Keratinocyte (primary cell): ENCODE data around the gene DCP2. TPM values are rescaled to one million over a fixed set of nuclear protein-coding genes. Genes with fewer than 3 reads are reported as not detected.

ENCODE experiments used
- DNase-seq: peaks from one replicate; pipeline ENCODE4 v3.0.0-alpha.2; 2011; ENCODE audit warnings: low read depth, missing footprints, low spot score
- FAIRE-seq: peaks from 2 replicates; lab custom pipeline; 2011; peaks lifted over from hg19 to GRCh38; lab: Jason Lieb, UNC
- H2AFZ ChIP-seq: 2 replicates; pipeline ENCODE4 v1.6.0; 2012; ENCODE audit warnings: low read length, control low read depth, inconsistent platforms; ENCODE audit not compliant: control insufficient read depth
- H3K27ac ChIP-seq: 2 replicates; pipeline ENCODE4 v1.5.1; 2011; ENCODE audit warnings: low read length; ENCODE audit not compliant: control insufficient read depth, insufficient read depth
- H3K27me3 ChIP-seq: 3 replicates; pipeline ENCODE4 v1.6.0; 2011; ENCODE audit warnings: low read length; ENCODE audit not compliant: control insufficient read depth, insufficient read depth; ENCODE audit errors: extremely low read depth
- H3K36me3 ChIP-seq, 2 experiments: 2 replicates in 1 of 2; 3 replicates in 1 of 2; pipeline ENCODE4 v1.5.1; 2011; ENCODE audit warnings: low read length in 2 of 2, mild to moderate bottlenecking in 1 of 2; ENCODE audit not compliant: control insufficient read depth in 2 of 2, insufficient read depth in 2 of 2; ENCODE audit errors: extremely low read depth in 1 of 2
- H3K4me1 ChIP-seq: 3 replicates; pipeline ENCODE4 v1.5.1; 2011; ENCODE audit warnings: low read length; ENCODE audit not compliant: control insufficient read depth, insufficient read depth; ENCODE audit errors: extremely low read depth
- H3K4me2 ChIP-seq: 3 replicates; pipeline ENCODE4 v1.6.0; 2011; ENCODE audit warnings: low read depth, low read length; ENCODE audit not compliant: control insufficient read depth, insufficient read depth; ENCODE audit errors: extremely low read depth
- H3K4me3 ChIP-seq, 3 experiments: fragments of 200-600 bp in 1 of 3; sonication (generic) in 1 of 3; 2 replicates in 2 of 3; 3 replicates in 1 of 3; pipeline ENCODE4 v1.5.1; 2011 to 2016; ENCODE audit warnings: low read length in 3 of 3, mild to moderate bottlenecking in 3 of 3, control low read depth in 2 of 3, inconsistent platforms in 1 of 3, low read depth in 1 of 3, mixed read lengths in 1 of 3, mixed run types in 1 of 3, moderate library complexity in 1 of 3; ENCODE audit not compliant: control insufficient read depth in 2 of 3, insufficient read depth in 2 of 3; ENCODE audit errors: extremely low read depth in 1 of 3
- H3K79me2 ChIP-seq: 2 replicates; pipeline ENCODE4 v1.6.0; 2012; ENCODE audit warnings: low read length; ENCODE audit not compliant: control insufficient read depth, insufficient read depth
- H3K9ac ChIP-seq: 3 replicates; pipeline ENCODE4 v1.6.0; 2011; ENCODE audit warnings: low read length; ENCODE audit not compliant: control insufficient read depth, insufficient read depth; ENCODE audit errors: extremely low read depth
- H3K9me1 ChIP-seq: 3 replicates; pipeline ENCODE4 v1.6.0; 2011; ENCODE audit warnings: low read length; ENCODE audit not compliant: control insufficient read depth, insufficient read depth; ENCODE audit errors: extremely low read depth
- H3K9me3 ChIP-seq: 2 replicates; pipeline ENCODE4 v1.5.1; 2012; ENCODE audit warnings: low read depth, low read length; ENCODE audit not compliant: control insufficient read depth
- H4K20me1 ChIP-seq: 3 replicates; pipeline ENCODE4 v1.6.0; 2011; ENCODE audit warnings: low read length; ENCODE audit not compliant: control insufficient read depth, insufficient read depth; ENCODE audit errors: extremely low read depth
- CTCF ChIP-seq, 3 experiments: IDR thresholded peaks in 1 of 3; conservative IDR thresholded peaks in 1 of 3; optimal IDR thresholded peaks in 1 of 3; 2 replicates in 2 of 3; 3 replicates in 1 of 3; pipeline versions ENCODE3 to v1.5.1; 2011; ENCODE audit warnings: low read length in 3 of 3, mild to moderate bottlenecking in 3 of 3, moderate library complexity in 2 of 3, control low read depth in 1 of 3, inconsistent platforms in 1 of 3; ENCODE audit not compliant: insufficient read depth in 2 of 3; ENCODE audit errors: extremely low read depth in 1 of 3
- EZH2 ChIP-seq: IDR thresholded peaks from one replicate; pipeline ENCODE4 v1.6.1; 2012; ENCODE audit warnings: inconsistent platforms, mild to moderate bottlenecking, low read length, moderate library complexity
- dilution Hi-C: fragments of 300-500 bp; cut with MboI; formaldehyde crosslinking; loops from one replicate; pipeline ENCODE4 v1.7.0; 2020; ENCODE audit warnings: low sequenced_read_pairs; ENCODE audit not compliant: extremely low pct_ligation_motif_present
- polyA plus RNA-seq, 5 experiments: library from polyadenylated mRNA; depleted of rRNA in 3 of 5; stranded (reverse) in 3 of 5; stranded (forward) in 1 of 5; unstranded in 1 of 5; fragments of >200 nt; gene quantifications; 1 replicate in 1 of 5; 2 replicates in 3 of 5; 3 replicates in 1 of 5; pipeline versions ENCODE4 v1.2.1 to v1.2.3, GENCODE V29; 2011 to 2012; ENCODE audit warnings: missing spikeins in 2 of 5, low read depth in 1 of 5, low replicate concordance in 1 of 5

The DCP2 gene
- polyA plus RNA-seq, 1 donor (not counting 4 experiments of a cell fraction or from before 2014, with no cell fraction given), result 11.8 TPM

DNA sequence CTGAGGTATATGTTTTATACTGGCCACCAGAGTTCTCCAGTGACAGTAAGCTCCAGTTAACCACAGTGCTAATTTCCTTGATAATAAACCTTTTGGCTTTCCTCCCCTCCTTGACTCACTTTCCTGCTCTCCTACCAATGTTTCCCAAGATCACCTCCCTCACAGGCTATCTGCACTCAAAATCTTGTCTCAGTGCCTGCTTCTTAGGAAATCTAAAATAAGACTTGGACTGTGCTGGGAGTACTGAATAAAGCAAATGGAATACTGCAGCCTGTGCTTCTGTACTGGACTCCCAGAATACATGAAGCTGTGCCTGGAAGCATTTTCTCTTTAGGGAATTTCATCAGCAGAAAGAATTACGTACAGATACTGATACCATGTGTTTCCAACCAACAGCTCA lies 1.7 kb upstream of the DCP2 start:
- no peak for TF ChIP-seq CTCF (optimal IDR thresholded peaks at IDR 0.05 in 1 of 3, IDR thresholded peaks at IDR 0.05 in 1 of 3, conservative IDR thresholded peaks at IDR 0.05 in 1 of 3; ENCODE audit: extremely low read depth in 1 of 3, insufficient read depth in 2 of 3, low read length in 3 of 3)
- no peak for TF ChIP-seq EZH2
- Histone ChIP-seq H3K4me2 (no peak overlapping the region), H3K27me3 (no peaks in the 10 kb centered on the region), H4K20me1 (no peaks in the 10 kb centered on the region), H3K36me3 (no peaks in the 10 kb centered on the region), H2AFZ (peak overlapping the region; percentile 38), H3K9me3 (no peaks in the 10 kb centered on the region), H3K4me1 (peaks cover 9% of the 10 kb centered on the region), H3K9me1 (no peaks in the 10 kb centered on the region), H3K27ac (no peak overlapping the region), H3K4me3 (no peak overlapping the region), H3K9ac (no peak overlapping the region), H3K79me2 (peaks cover 34% of the 10 kb centered on the region)
- dilution Hi-C loops, result no loop called here
- FAIRE-seq (no peak), DNase-seq (no peak)

- Histone ChIP-seq H3K4me2 (peak overlapping the region; percentile 99), H3K79me2 (peaks cover 43% of the 10 kb centered on the region), H3K36me3 (no peaks in the 10 kb centered on the region), H4K20me1 (no peaks in the 10 kb centered on the region), H3K27me3 (no peaks in the 10 kb centered on the region), H3K9me3 (no peaks in the 10 kb centered on the region), H3K9me1 (no peaks in the 10 kb centered on the region), H2AFZ (peak overlapping the region; percentile 99), H3K4me3 (peak overlapping the region; percentile 68 to 96 (median 94)), H3K27ac (peak overlapping the region; percentile 79), H3K9ac (peak overlapping the region; percentile 87), H3K4me1 (peaks cover 12% of the 10 kb centered on the region)
- FAIRE-seq (no peak), DNase-seq (no peak)
- TF ChIP-seq EZH2 (no peak), CTCF (optimal IDR thresholded peaks at IDR 0.05 in 1 of 3, IDR thresholded peaks at IDR 0.05 in 1 of 3, conservative IDR thresholded peaks at IDR 0.05 in 1 of 3; ENCODE audit: extremely low read depth in 1 of 3, insufficient read depth in 2 of 3, low read length in 3 of 3) (no peak)
- dilution Hi-C loops, result no loop called here
Observed at GRCh38 chr5:112975721-112976431, 722 bp upstream of the DCP2 start.
